NT2/D1 (cell line): ENCODE data around the gene SORBS1.

Experiments
- SUZ12 ChIP-seq: IDR thresholded peaks from 2 replicates; pipeline ENCODE4 v1.6.1; 2011; ENCODE audit not compliant: insufficient read length, insufficient read depth; ENCODE audit errors: extremely low read depth
- YY1 ChIP-seq: IDR thresholded peaks from 2 replicates; pipeline ENCODE4 v1.6.1; 2011; ENCODE audit not compliant: insufficient read length, insufficient read depth
- ZNF274 ChIP-seq: IDR thresholded peaks from 2 replicates; pipeline ENCODE4 v1.6.1; 2011; ENCODE audit warnings: mild to moderate bottlenecking, low read depth, low read length

GRCh38 chr10:95451150-95451549 lies 110.0 kb downstream of the SORBS1 start:
- TF ChIP-seq YY1, result no peak
- TF ChIP-seq SUZ12, result no peak
- TF ChIP-seq ZNF274, result no peak
